A549 (cell line): ENCODE results near the gene SCTR. TPM values are rescaled to one million over a fixed set of nuclear protein-coding genes. Genes with fewer than 3 reads are reported as not detected.

Source experiments
- ATAC-seq, 2 experiments: fragments of 200-7000 bp in 1 of 2; fragments of >200 bp in 1 of 2; cut with Nextera tagmentation in 1 of 2; cut with Tn5 transposase in 1 of 2; 3 replicates each; pipeline versions ENCODE4 v1.8.0 to v1.9.1; 2018 to 2020; ENCODE audit warnings: mild to moderate bottlenecking in 1 of 2, moderate library complexity in 1 of 2
- CTCF ChIA-PET: fragments of 300-600 bp; sonication (Branson Sonifier 250); formaldehyde crosslinking; extraction: SDS; loops from one replicate; lab custom pipeline; 2021; ENCODE audit warnings: antibody characterized with exemption, inconsistent platforms; lab: Yijun Ruan, JAX
- POLR2A ChIA-PET: fragments of 350-600 bp; formaldehyde crosslinking; extraction: SDS; loops from one replicate; lab custom pipeline; 2021; ENCODE audit warnings: antibody characterized with exemption, inconsistent platforms; lab: Yijun Ruan, JAX
- DNase-seq, 2 experiments: peaks; one replicate each; pipeline versions ENCODE4 v3.0.0 to v3.0.0-alpha.2; 2011 to 2016; ENCODE audit warnings: low read depth in 1 of 2, low spot score in 1 of 2
- FAIRE-seq: peaks from 2 replicates; lab custom pipeline; 2011; peaks lifted over from hg19 to GRCh38; lab: Jason Lieb, UNC
- H3K27ac ChIP-seq, 2 experiments: fragments of >200 bp; sonication (Bioruptor Twin); formaldehyde crosslinking; 3 replicates each; pipeline ENCODE4 v1.5.1; 2016 to 2017
- H3K4me1 ChIP-seq: fragments of >200 bp; sonication (Bioruptor Twin); formaldehyde crosslinking; 3 replicates; pipeline ENCODE4 v1.6.1; 2016
- H3K4me2 ChIP-seq: fragments of >200 bp; sonication (Bioruptor Twin); formaldehyde crosslinking; 3 replicates; pipeline ENCODE4 v1.6.1; 2016
- H3K4me3 ChIP-seq: fragments of >200 bp; sonication (Bioruptor Twin); formaldehyde crosslinking; 3 replicates; pipeline ENCODE4 v1.5.1; 2016
- H3K9me3 ChIP-seq: fragments of >200 bp; sonication (Bioruptor Twin); formaldehyde crosslinking; 3 replicates; pipeline ENCODE4 v1.6.1; 2016
- CBX8 ChIP-seq: fragments of 200-600 bp; sonication (generic); IDR thresholded peaks from 2 replicates; pipeline ENCODE4 v1.6.1; 2016
- CHD2 ChIP-seq: fragments of 150-350 bp; IDR thresholded peaks from 2 replicates; pipeline ENCODE4 v1.6.1; 2014; ENCODE audit warnings: low read length; ENCODE audit not compliant: partially characterized antibody
- EP300 ChIP-seq, 2 experiments: fragments of >200 bp; sonication (Bioruptor Twin); formaldehyde crosslinking; IDR thresholded peaks; 2 replicates in 1 of 2; 3 replicates in 1 of 2; pipeline ENCODE4 v1.6.1; 2016 to 2017
- ESRRA ChIP-seq: fragments of 150-350 bp; IDR thresholded peaks from 2 replicates; pipeline ENCODE4 v1.6.1; 2014; ENCODE audit warnings: mild to moderate bottlenecking, low read length, borderline replicate concordance
- FOSL2 ChIP-seq, 2 experiments: fragments of 450-650 bp in 1 of 2; fragments of >200 bp in 1 of 2; sonication (Bioruptor Twin) in 1 of 2; formaldehyde crosslinking; IDR thresholded peaks; 2 replicates each; pipeline versions ENCODE4 v1.5.0 to v1.6.1; 2016 to 2020; ENCODE audit warnings: mild to moderate bottlenecking in 1 of 2, moderate library complexity in 1 of 2
- FOXS1 ChIP-seq: fragments of 250-450 bp; sonication (Bioruptor Pico); IDR thresholded peaks from 2 replicates; pipeline ENCODE4 v1.5.0; 2020; ENCODE audit warnings: mild to moderate bottlenecking, moderate library complexity
- GATA3 ChIP-seq: IDR thresholded peaks from 2 replicates; pipeline ENCODE4 v1.6.1; 2012; ENCODE audit warnings: borderline replicate concordance
- HOXB13 ChIP-seq: fragments of 250-450 bp; sonication (Bioruptor Pico); IDR thresholded peaks from 2 replicates; pipeline ENCODE4 v1.5.0; 2020; ENCODE audit warnings: low read depth, mild to moderate bottlenecking, moderate library complexity
- HOXB5 ChIP-seq: fragments of 250-450 bp; sonication (Bioruptor Pico); IDR thresholded peaks from 2 replicates; pipeline ENCODE4 v1.5.0; 2020; ENCODE audit warnings: mild to moderate bottlenecking, moderate library complexity
- JUN ChIP-seq, 2 experiments: fragments of >200 bp; sonication (Bioruptor Twin); formaldehyde crosslinking; IDR thresholded peaks; 2 replicates in 1 of 2; 3 replicates in 1 of 2; pipeline ENCODE4 v1.6.1; 2016 to 2017
- JUNB ChIP-seq: fragments of >200 bp; sonication (Bioruptor Twin); formaldehyde crosslinking; IDR thresholded peaks from 2 replicates; pipeline ENCODE4 v1.6.1; 2016
- KDM1A ChIP-seq: fragments of 200-600 bp; sonication (generic); IDR thresholded peaks from 2 replicates; pipeline ENCODE4 v1.6.1; 2016; ENCODE audit warnings: low read depth, mild to moderate bottlenecking
- KDM5A ChIP-seq: fragments of 200-600 bp; sonication (generic); IDR thresholded peaks from 2 replicates; pipeline ENCODE4 v1.6.1; 2016; ENCODE audit warnings: antibody characterized with exemption, mild to moderate bottlenecking
- PHF8 ChIP-seq: fragments of 200-600 bp; sonication (generic); IDR thresholded peaks from 2 replicates; pipeline ENCODE4 v1.6.1; 2016; ENCODE audit warnings: low read depth, mild to moderate bottlenecking, antibody characterized with exemption, moderate library complexity, borderline replicate concordance
- POLR2AphosphoS2 ChIP-seq: conservative IDR thresholded peaks from 2 replicates; pipeline ENCODE4 v1.6.1; 2012; ENCODE audit warnings: low read length, improper control_type of control experiment, inconsistent platforms
- REST ChIP-seq: fragments of 200-600 bp; sonication (generic); IDR thresholded peaks from 2 replicates; pipeline ENCODE4 v1.6.1; 2016; ENCODE audit warnings: antibody characterized with exemption, mild to moderate bottlenecking, moderate library complexity
- RFX5 ChIP-seq: fragments of 450-650 bp; IDR thresholded peaks from 2 replicates; pipeline ENCODE4 v1.7.1; 2014; ENCODE audit warnings: antibody characterized with exemption, mild to moderate bottlenecking, moderate library complexity
- ZFP36 ChIP-seq: fragments of 450-650 bp; IDR thresholded peaks from 2 replicates; pipeline ENCODE4 v1.6.1; 2014; ENCODE audit warnings: borderline replicate concordance; ENCODE audit not compliant: partially characterized antibody
- ZNF302 ChIP-seq: fragments of 250-450 bp; sonication (Bioruptor Pico); IDR thresholded peaks from 2 replicates; pipeline ENCODE4 v1.9.0; 2021; ENCODE audit warnings: inconsistent platforms, mild to moderate bottlenecking, moderate library complexity
- ZSCAN20 ChIP-seq: fragments of 250-450 bp; sonication (Bioruptor Pico); IDR thresholded peaks from 2 replicates; pipeline ENCODE4 v1.8.0; 2022; ENCODE audit warnings: mild to moderate bottlenecking, moderate library complexity
- WGBS: methylation state at CpG from one replicate; pipeline ENCODE4 v1.1.6; 2017; ENCODE audit errors: missing lambda C conversion rate; 5-methylcytosine and 5-hydroxymethylcytosine counted together
- polyA plus RNA-seq, 4 experiments: library from polyadenylated mRNA; depleted of rRNA in 3 of 4; stranded (reverse); fragments of >200 nt; fragmentation: RNase III in 1 of 4; extraction: RNeasy Plus Mini Kit Qiagen cat#74134 plus additional on column Dnase treatment in 1 of 4; gene quantifications; 2 replicates in 3 of 4; 3 replicates in 1 of 4; pipeline ENCODE4 v1.2.3, GENCODE V29; 2011 to 2017

SCTR gene
- polyA plus RNA-seq, 2 of the 4 experiments (the other 2 are of a cell fraction) = not detected

GRCh38 chr2:119434664-119435063 lies 89.6 kb downstream of the SCTR start:
- Histone ChIP-seq H3K4me1 (peaks cover 27% of the 10 kb centered on the region), H3K4me3 (no peak overlapping the region), H3K27ac (no peak overlapping the region; a peak in 1 of 6 replicates)
- FAIRE-seq = no peak
- WGBS = 89% methylated on average over 6 of the region's 6 CpGs
- no peak for DNase-seq
- ChIA-PET POLR2A (no interaction called here), CTCF (interaction anchor here (0.8 to 2.7 kb wide), 4 partner anchors 14 to 207 kb away, joined by 3 to 13 read pairs (median 3); no protein-coding TSS in a partner anchor)
- no peak for ATAC-seq
- no peak for TF ChIP-seq GATA3
- TF ChIP-seq ZNF302 (CRISPR knock-in tag) = no peak
- TF ChIP-seq CBX8 = no peak
- TF ChIP-seq RFX5 = no peak
- no peak for TF ChIP-seq PHF8
- no peak for TF ChIP-seq ZSCAN20 (CRISPR knock-in tag)
- TF ChIP-seq FOSL2 (IDR thresholded peaks at IDR 0.05) = no peak
- no peak for TF ChIP-seq FOSL2 (CRISPR knock-in tag; IDR thresholded peaks at IDR 0.05)
- no peak for TF ChIP-seq FOXS1 (CRISPR knock-in tag)
- TF ChIP-seq REST = no peak
- TF ChIP-seq HOXB13 = no peak
- TF ChIP-seq, all 56 proteins: peak for 0
- Histone ChIP-seq H3K9me3 (no peaks in the 10 kb centered on the region), H3K4me2 (no peak overlapping the region; the same call in 2 of the 3 replicates)

GRCh38 chr2:119433636-119434327 lies 90.5 kb downstream of the SCTR start:
- POLR2A ChIA-PET = no interaction called here
- DNase-seq = no peak
- Histone ChIP-seq H3K9me3 (no peaks in the 10 kb centered on the region), H3K4me1 (peaks cover 36% of the 10 kb centered on the region), H3K27ac (no peak overlapping the region; a peak in 1 of 6 replicates), H3K4me3 (no peak overlapping the region), H3K4me2 (no peak overlapping the region; the same call in 2 of the 3 replicates)
- CTCF ChIA-PET = interaction anchor here (0.6 to 2.7 kb wide), 6 partner anchors 13 to 43 kb away, joined by 3 to 13 read pairs (median 4); no protein-coding TSS in a partner anchor
- WGBS = 80% methylated on average over 10 of the region's 10 CpGs
- ATAC-seq = no peak
- no peak for FAIRE-seq
- TF ChIP-seq CBX8 (no peak), RFX5 (no peak), ZFP36 (no peak), CHD2 (no peak), POLR2AphosphoS2 (no peak), ZSCAN20 (CRISPR knock-in tag) (no peak), JUNB (no peak), KDM5A (no peak), JUN (IDR thresholded peaks at IDR 0.05) (no peak), HOXB5 (CRISPR knock-in tag) (no peak), ESRRA (no peak)

GRCh38 chr2:119432851-119433522 lies 91.3 kb downstream of the SCTR start:
- ATAC-seq (no peak), DNase-seq (no peak), FAIRE-seq (no peak)
- 97% methylated on average over 12 of the region's 17 CpGs for WGBS
- Histone ChIP-seq H3K9me3 (no peaks in the 10 kb centered on the region), H3K4me3 (no peak overlapping the region), H3K4me2 (peak overlapping the region; percentile 65), H3K27ac (no peak overlapping the region; a peak in 1 of 6 replicates), H3K4me1 (peaks cover 31% of the 10 kb centered on the region)
- ChIA-PET POLR2A (no interaction called here), CTCF (interaction anchor here (0.6 to 2.6 kb wide), 3 partner anchors 26 to 43 kb away, joined by 3 to 13 read pairs (median 4); no protein-coding TSS in a partner anchor)
- TF ChIP-seq EP300 (IDR thresholded peaks at IDR 0.05) = no peak
- TF ChIP-seq KDM1A = 0 out of 2 replicates have a peak, but pooled peaks have one; percentile 45
- no peak for TF ChIP-seq RFX5
- no peak for TF ChIP-seq GATA3
